ENCODE measurements around the gene BABAM2. TPM values are rescaled to one million over a fixed set of nuclear protein-coding genes. Genes with fewer than 3 reads are reported as not detected.

BABAM2 gene
- polyA plus RNA-seq, 3 donors, result 33.2 to 52.8 (median 49.3) TPM

DNA sequence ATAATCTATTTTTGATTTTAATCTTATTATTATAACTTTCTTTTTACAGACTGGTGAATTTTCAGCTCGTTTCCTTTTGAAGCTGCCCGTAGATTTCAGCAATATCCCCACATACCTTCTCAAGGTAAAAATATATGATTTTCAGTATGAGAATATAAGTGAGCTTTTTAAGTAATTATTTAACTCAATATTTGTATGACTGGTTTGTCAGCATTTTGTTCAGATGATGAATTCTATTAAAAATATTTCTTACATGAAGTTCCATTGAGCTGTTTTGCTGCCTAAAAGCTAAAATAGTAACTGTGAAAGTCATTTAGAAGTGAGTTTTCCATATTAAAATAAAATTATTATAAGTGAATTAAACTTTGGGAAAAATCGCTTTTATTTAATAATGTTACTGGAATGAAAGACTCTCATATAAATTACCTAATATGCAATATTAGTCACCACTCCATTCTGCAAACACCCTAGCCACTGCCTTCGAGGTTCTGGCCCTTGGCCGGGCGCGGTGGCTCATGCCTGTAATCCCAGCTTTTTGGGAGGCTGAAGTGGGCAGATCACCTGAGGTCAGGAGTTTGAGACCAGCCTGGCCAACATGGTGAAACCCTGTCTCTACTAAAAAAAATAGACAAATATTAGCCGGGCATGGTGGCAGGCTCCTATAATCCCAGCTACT, 155.3 kb downstream of the BABAM2 start:
- H3K4me3 ChIP-seq (replicated peaks in 1 of 3; ENCODE audit: low read depth in 2 of 3, low read length in 3 of 3), result no peak overlapping the region
- Mint-ChIP-seq H3K27ac (no peak overlapping the region), H3K27me3 (ENCODE audit: low read depth in 3 of 3) (no peaks in the 10 kb centered on the region), H3K9me3 (peaks cover 0 to 6% (median 4%) of the 10 kb centered on the region in 7 donors), H3K4me3 (no peak overlapping the region), H3K36me3 (peaks cover 4 to 16% of the 10 kb centered on the region in 2 donors), H3K4me1 (peaks cover 26% of the 10 kb centered on the region)
- H4K20me1 ChIP-seq (ENCODE audit: insufficient read depth, low read length), result no peaks in the 10 kb centered on the region
- H3K36me3 ChIP-seq (replicated peaks in 1 of 2; ENCODE audit: control insufficient read depth in 1 of 2, insufficient read depth in 2 of 2, low read length in 2 of 2), result no peaks in the 10 kb centered on the region
- H3K27ac ChIP-seq (ENCODE audit: low read depth in 1 of 2, low read length in 2 of 2), result no peak overlapping the region
- intact Hi-C loops (cut with micrococcal nuclease), result no loop called here
- H3K9me3 ChIP-seq (replicated peaks in 1 of 2; ENCODE audit: control insufficient read depth in 1 of 2, insufficient read depth in 1 of 2, low read length in 2 of 2), result no peaks in the 10 kb centered on the region
- H3K9ac ChIP-seq (ENCODE audit: insufficient read depth, low read length, poor library complexity, severe bottlenecking), result no peak overlapping the region
- H3K4me2 ChIP-seq (replicated peaks; ENCODE audit: extremely low read depth, low read length, poor library complexity, severe bottlenecking), result no peak overlapping the region
- H3K79me2 ChIP-seq (ENCODE audit: insufficient read depth, low read length), result no peaks in the 10 kb centered on the region
- no peaks in the 10 kb centered on the region for H3K27me3 ChIP-seq (ENCODE audit: control insufficient read depth in 2 of 2, insufficient read depth in 2 of 2, low read length in 2 of 2)
- 95% methylated on average over 4 of the region's 8 CpGs for whole genome bisulfite sequencing (ENCODE audit: insufficient coverage)
- TF ChIP-seq, protein P1, sequence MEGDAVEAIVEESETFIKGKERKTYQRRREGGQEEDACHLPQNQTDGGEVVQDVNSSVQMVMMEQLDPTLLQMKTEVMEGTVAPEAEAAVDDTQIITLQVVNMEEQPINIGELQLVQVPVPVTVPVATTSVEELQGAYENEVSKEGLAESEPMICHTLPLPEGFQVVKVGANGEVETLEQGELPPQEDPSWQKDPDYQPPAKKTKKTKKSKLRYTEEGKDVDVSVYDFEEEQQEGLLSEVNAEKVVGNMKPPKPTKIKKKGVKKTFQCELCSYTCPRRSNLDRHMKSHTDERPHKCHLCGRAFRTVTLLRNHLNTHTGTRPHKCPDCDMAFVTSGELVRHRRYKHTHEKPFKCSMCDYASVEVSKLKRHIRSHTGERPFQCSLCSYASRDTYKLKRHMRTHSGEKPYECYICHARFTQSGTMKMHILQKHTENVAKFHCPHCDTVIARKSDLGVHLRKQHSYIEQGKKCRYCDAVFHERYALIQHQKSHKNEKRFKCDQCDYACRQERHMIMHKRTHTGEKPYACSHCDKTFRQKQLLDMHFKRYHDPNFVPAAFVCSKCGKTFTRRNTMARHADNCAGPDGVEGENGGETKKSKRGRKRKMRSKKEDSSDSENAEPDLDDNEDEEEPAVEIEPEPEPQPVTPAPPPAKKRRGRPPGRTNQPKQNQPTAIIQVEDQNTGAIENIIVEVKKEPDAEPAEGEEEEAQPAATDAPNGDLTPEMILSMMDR (IDR thresholded peaks at IDR 0.05), result no peak
- H3K4me1 ChIP-seq (ENCODE audit: control insufficient read depth in 1 of 2, insufficient read depth in 2 of 2, low read length in 2 of 2), result peaks cover 16 to 25% of the 10 kb centered on the region in 2 donors
- no peak for DNase-seq
- H2AFZ ChIP-seq (ENCODE audit: insufficient read depth, low read depth, low read length, poor library complexity, severe bottlenecking), result no peak overlapping the region

DNA sequence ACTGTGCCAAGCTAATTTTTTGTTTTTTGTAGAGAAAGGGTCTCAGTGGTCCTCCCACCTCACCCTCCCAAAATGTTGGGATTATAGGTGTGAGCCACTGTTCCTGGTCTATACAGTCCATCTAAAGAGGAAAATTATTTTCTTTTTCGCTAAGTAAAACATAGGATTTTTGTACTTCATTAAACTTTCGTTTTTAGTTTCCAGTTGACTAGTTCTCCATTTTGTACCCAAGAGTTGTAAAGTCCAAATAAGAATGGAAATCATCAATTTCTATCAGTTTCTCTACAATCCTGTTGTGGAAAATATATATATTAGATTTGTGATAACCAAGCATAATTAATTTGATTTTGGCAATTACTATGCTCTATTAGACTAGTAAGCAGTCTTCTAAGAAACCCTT, 156.4 kb downstream of the BABAM2 start:
- H3K9me3 Mint-ChIP-seq, result peaks cover 0 to 6% (median 2%) of the 10 kb centered on the region in 7 donors
- Histone ChIP-seq H3K27me3 (ENCODE audit: control insufficient read depth in 2 of 2, insufficient read depth in 2 of 2, low read length in 2 of 2) (no peaks in the 10 kb centered on the region), H2AFZ (ENCODE audit: insufficient read depth, low read depth, low read length, poor library complexity, severe bottlenecking) (peak overlapping the region; percentile 19), H3K4me1 (ENCODE audit: control insufficient read depth in 1 of 2, insufficient read depth in 2 of 2, low read length in 2 of 2) (peaks cover 16 to 25% of the 10 kb centered on the region in 2 donors), H3K36me3 (replicated peaks in 1 of 2; ENCODE audit: control insufficient read depth in 1 of 2, insufficient read depth in 2 of 2, low read length in 2 of 2) (no peaks in the 10 kb centered on the region), H3K4me2 (replicated peaks; ENCODE audit: extremely low read depth, low read length, poor library complexity, severe bottlenecking) (peak overlapping the region; percentile 59), H3K9me3 (replicated peaks in 1 of 2; ENCODE audit: control insufficient read depth in 1 of 2, insufficient read depth in 1 of 2, low read length in 2 of 2) (no peaks in the 10 kb centered on the region), H4K20me1 (ENCODE audit: insufficient read depth, low read length) (no peaks in the 10 kb centered on the region), H3K79me2 (ENCODE audit: insufficient read depth, low read length) (no peaks in the 10 kb centered on the region), H3K4me3 (replicated peaks in 1 of 3; ENCODE audit: low read depth in 2 of 3, low read length in 3 of 3) (peak overlapping the region in 2 of 3 experiments; percentile 9 to 48), H3K27ac (ENCODE audit: low read depth in 1 of 2, low read length in 2 of 2) (peak overlapping the region in 1 of 2 donors; percentile 78), H3K9ac (ENCODE audit: insufficient read depth, low read length, poor library complexity, severe bottlenecking) (no peak overlapping the region)
- H3K36me3 Mint-ChIP-seq, result peaks cover 12 to 17% of the 10 kb centered on the region in 2 donors
- no peaks in the 10 kb centered on the region for H3K27me3 Mint-ChIP-seq (ENCODE audit: low read depth in 3 of 3)
- no peak for DNase-seq
- intact Hi-C loops (cut with micrococcal nuclease), result no loop called here
- peak overlapping the region in 6 of 7 donors; percentile 8 to 90 (median 62) for H3K27ac Mint-ChIP-seq
- H3K4me3 Mint-ChIP-seq, result no peak overlapping the region
- H3K4me1 Mint-ChIP-seq, result peaks cover 30% of the 10 kb centered on the region
- TF ChIP-seq, protein P1 (IDR thresholded peaks at IDR 0.05), result no peak
- WGBS (ENCODE audit: insufficient coverage), result no CpG with 5 or more reads among the region's 2 CpGs
